ENCODE measurements around the gene FMNL2.
A peak's percentile ranks its signal among the peaks of the same experiment; 100 is the strongest.

Gene FMNL2

DNA sequence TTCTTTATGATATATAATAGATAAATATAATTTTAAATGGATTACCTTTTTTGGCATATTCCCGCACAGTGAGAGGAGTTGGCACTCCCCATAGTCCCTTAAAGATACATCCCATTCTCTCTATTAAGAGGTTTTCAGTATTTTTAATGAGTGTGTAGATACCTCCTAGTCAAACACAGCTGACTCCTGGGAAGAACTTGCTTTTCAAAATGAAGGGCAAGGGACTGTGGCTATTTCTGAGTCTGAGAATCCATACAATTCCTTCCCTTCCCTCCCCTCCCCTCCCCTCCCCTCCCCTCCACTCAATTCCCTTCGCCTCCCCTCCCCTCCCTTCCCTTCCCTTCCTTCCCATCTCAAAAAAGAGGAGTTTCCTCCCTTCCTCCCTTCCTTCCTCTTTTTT is 288.8 kb downstream of the FMNL2 start:
- no peak for DNase-seq

GRCh38 chr2:152624805-152625204 is 289.8 kb downstream of the FMNL2 start:
- no peak for DNase-seq

- no peak for DNase-seq
Measured at GRCh38 chr2:152626911-152627339, 292.0 kb downstream of the FMNL2 start.

DNA sequence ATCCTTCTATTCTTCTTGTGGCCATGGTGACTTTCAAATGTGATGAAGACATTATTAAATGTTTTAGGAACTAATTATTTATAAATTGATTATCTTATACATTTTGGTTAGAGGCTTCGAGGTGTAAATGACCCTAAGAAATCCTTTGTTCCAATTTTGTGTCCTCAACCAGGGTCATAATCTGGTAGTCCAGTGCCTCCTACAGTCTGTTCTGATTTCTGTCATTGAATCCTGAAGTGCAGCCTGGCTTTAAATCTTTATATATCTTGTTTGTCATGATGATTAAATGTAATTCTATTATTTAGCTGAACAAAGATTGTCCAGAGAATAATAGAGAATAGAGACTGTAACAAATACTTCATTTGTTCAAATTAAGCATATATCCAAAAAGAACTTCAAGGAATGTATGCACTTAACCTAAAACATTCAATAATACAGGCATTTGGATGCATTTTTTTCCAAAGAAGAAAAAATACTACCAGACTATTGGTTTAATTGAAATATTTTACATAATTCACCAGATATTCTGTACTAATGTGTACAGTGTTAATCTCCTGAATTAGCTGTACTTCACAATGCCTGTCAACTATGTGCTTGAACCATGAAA is 292.5 kb downstream of the FMNL2 start:
- DNase-seq, result peak; percentile 62

DNA sequence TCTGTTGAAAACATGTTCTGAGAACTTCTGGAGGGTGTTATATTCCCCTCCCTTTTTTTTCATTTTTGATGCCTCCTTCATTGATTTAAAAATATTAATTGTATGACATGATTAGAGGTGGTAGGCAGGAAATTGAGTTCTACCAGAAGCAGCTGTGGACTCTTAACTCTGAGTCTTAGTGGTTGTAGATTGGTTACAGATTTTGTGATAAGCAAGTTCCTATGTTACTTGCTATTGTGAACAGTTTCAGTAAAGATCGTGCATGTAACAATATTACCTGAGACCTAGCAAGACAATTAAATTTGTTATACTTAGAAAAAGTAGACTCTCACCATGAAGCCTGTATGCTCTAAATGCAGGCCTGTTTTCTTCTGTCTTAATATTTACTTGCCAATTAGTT is 294.2 kb downstream of the FMNL2 start:
- DNase-seq, result no peak

GRCh38 chr2:152630466-152630865 is 295.5 kb downstream of the FMNL2 start:
- no peak for DNase-seq

DNA sequence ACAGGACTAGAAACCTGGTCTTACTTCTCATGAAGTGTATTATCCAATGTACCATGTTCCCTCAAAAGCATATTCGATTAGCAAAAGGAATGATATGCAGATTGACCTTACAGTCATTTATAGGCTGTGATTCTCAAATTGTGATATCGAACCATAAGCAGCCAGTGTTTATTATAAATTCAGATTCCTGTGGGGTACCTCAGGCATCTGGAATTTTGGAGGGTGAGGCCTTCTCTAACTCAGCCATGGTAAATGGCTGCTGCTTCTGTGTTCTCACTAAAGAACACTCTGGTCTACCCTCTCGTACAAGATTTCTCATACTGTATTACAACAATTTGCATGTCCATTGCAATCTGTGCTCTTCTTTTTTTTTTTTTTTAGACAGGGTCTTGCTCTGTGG is 297.8 kb downstream of the FMNL2 start:
- no peak for DNase-seq

DNA sequence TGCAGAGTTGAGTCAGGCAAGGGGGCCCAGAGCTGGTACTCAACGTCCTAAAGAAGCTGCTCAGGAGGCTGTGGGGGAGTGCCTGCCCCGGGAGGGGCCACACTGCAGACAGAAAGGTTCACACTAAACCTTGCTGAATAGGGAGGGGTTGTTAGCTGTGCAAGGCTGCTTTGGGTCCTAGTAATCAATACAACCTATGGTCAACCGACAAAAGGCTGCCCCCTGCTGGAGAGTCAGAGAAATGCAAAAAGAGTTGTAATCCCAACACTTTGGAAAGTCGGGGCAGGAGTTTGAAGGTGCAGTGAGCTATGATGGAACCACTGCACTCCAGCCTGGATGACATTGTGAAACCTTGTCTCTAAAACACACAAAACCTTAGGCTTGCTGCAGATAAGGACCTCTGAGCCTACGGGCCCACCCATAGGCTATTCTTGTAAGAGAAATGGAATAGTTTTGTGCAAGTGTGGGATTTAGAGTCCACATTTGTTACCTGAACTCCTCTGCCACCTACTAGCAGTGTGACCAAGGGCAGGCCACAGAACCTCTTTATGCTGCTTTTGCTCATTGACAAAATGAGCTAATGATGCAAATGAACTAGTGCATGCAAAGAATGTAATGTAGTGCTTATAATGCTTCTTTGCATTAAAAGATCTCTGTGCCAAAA is 300.8 kb downstream of the FMNL2 start:
- peak; percentile 57 for DNase-seq

GRCh38 chr2:152637251-152637650 is 302.3 kb downstream of the FMNL2 start:
- DNase-seq, result no peak

DNA sequence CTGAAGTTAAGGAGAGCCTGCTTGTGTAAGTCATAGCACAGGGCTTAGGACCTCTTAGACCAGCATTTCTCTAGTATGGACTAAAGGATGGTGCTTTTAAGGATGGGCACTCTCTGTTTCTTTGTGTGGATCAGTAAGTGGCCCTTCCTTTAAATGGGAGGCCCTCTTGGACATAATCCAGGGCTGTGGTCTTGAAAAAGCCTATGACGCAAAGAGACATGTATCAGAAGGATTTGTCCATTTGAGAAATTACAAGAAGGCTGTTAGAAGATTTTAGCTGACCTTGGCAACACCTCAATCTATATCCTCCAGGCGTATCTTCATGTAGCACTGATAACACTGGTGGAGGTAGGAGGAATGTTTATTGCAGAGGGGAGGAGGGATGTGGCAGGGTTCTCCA is 303.1 kb downstream of the FMNL2 start:
- peak; percentile 15 for DNase-seq

DNA sequence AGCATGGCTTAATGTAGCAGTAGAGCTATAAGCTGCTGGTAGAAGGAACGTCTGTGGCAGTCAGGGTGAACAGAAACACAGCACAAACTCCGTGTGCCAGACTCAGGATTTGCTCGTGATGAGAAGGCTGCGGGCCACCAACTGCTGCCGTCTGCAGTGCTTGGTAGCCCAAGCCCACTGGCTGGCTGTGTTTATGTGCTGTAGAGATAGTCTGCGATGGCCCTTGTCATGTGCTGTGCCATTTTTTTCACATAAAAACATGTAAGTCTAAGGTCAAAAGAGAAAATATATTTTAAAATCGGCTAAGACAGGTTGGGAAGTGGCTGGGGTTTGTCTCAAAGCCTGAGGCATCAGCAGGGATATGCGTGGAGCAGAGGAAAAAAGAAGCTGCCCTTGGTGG is 303.6 kb downstream of the FMNL2 start:
- DNase-seq, result no peak

GRCh38 chr2:152644189-152644873 is 309.4 kb downstream of the FMNL2 start:
- DNase-seq, result no peak

DNA sequence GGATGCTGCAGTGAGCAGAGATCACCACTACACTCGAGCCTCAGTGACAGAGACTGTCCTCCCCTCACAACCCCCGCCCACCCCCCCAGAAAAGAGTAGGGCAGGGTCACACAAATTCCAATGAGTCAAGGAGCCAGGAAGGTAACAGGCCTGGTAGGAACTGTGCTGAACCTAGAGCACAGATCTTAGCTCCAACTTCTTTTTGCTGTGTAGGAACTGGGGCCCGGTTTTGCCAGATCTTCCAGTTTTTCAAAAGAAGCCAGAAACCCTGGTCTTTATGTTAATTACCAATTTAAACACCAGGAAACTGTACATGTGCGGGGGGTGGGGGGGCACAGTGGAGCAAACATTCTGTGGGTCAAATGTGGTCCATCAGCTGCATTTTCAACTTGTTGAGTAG is 311.3 kb downstream of the FMNL2 start:
- no peak for DNase-seq

DNA sequence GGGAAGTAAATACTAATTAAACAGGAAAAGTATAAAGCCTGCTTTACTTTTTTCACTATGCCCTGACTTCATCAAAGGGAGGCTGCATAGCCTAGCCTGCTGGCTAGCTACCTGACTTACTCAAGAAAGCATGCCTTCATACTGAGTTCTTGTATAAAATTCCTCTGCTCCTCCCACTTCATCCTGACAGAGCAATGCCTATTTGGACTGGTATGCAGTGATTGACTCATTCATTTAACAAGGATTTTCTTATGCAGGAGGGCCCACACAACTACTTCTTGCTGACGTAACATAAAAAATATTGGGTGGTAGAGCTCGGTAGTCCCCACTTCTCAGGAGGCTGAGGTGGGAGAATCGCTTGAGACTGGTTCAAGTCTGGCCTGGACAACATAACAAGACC is 311.8 kb downstream of the FMNL2 start:
- DNase-seq, result no peak

GRCh38 chr2:152647552-152647951 is 312.6 kb downstream of the FMNL2 start:
- DNase-seq, result no peak

DNA sequence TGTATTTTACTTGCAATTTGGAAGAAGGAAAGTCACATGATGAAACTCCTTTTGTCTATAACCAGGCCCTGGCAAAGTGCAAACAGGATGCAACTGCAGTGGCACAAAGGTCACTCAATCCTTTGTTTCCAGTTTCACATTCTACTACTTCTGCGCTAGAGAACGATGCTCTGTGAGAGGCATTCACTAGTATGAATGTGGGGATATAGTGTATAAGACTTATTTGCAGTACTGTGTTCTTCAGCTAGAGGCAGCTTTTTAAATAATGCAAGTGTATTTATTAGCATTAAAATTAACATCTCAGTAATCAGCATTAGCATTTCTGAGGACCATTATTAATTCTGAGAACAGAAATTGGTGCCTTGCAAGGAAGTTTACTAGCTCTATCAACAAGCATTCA is 313.4 kb downstream of the FMNL2 start:
- no peak for DNase-seq

- DNase-seq, result no peak
Measured at GRCh38 chr2:152649997-152650396, 315.0 kb downstream of the FMNL2 start.

DNA sequence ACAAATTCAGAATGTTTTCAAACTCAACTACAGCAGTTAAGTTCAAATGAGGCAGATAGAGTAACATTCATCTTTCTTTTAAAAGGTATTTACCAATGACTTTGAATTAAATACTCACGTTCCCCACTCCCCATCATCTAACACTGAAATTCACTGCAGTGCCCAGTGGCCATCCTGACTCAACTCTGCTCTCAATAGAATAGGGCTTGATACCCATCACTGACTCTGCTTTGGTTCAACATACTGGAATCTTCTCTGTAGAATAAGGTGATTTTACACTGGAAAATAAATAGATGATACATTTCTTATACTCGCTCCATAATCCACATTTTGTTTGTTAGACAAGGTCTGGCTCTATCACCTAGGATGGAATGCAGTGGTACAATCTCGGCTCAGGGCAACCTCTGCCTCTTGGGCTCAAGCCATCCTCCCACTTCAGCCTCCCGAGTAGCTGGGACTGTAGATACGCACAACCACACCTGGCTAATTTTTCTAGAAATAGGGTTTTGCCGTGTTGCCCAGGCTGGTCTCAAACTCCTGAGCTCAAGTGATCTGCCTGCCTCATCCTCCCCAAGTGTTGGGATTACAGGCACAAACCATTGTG is 315.9 kb downstream of the FMNL2 start:
- no peak for DNase-seq

- no peak for DNase-seq
Measured at GRCh38 chr2:152651834-152652233, 316.9 kb downstream of the FMNL2 start.

- no peak for DNase-seq
Measured at GRCh38 chr2:152655880-152656279, 320.9 kb downstream of the FMNL2 start.

- no peak for DNase-seq
Measured at GRCh38 chr2:152657043-152657442, 322.1 kb downstream of the FMNL2 start.

- no peak for DNase-seq
Measured at GRCh38 chr2:152658221-152658620, 323.2 kb downstream of the FMNL2 start.

- no peak for DNase-seq
Measured at GRCh38 chr2:152661076-152661475, 326.1 kb downstream of the FMNL2 start.

GRCh38 chr2:152664725-152665124 is 329.8 kb downstream of the FMNL2 start:
- no peak for DNase-seq

Measured in OCI-M1 (cell line).